ENCODE results near the gene MED13L.
A peak's percentile ranks its signal among the peaks of the same experiment; 100 is the strongest.
"Not testable (repeated sequence)": the region's sequence is repeated elsewhere in the genome, so short reads cannot be mapped to it uniquely, and the experiment has no call there.

MED13L gene

GRCh38 chr12:116043659-116044535, 233.6 kb downstream of the MED13L start:
- no peak for DNase-seq

GRCh38 chr12:116040402-116040801, 237.1 kb downstream of the MED13L start:
- no peak for DNase-seq

GRCh38 chr12:116039081-116039480, 238.4 kb downstream of the MED13L start:
- DNase-seq: no peak

DNA sequence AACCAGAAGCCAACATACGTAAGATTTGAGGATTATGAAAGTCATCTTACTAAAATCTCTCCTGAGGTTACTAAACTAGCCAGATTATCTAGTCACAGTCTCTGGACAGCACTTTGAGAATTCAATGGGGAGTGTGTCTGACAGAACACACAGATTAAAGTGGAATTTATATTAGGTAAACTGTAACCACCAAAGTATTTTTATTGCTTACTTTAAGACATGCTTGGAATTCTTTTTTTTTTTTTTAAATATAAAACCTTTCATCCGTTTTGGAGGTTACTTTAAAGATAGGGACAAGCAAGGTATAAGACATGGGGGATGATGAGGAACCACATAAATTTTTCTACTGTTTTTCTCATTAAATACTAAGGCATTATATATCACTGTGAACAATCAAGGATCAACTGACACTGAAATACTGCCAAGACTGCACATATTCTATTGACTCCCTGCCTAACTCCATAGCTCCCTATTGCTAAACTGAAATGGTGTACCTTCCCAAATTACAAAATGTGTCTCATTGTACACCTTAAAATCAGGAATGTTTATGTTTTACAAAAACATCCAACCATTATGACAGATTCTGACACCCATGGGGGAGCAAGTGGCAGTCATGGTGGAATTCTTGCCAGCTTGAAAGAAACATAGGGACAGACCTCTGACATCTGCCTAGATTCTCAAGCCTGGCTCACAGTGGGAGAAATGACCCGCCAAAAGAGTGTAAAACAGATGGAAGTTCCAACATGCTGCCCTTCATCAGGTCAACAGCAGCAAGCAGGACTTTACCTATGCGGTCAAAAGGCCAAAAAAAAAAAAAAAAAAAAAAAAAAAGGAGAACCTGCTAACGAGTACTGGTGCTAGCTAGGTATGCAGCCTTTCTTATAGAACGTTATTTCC, 239.3 kb downstream of the MED13L start:
- DNase-seq: peak; percentile 45

GRCh38 chr12:116033765-116034164, 243.7 kb downstream of the MED13L start:
- DNase-seq: no peak

- not testable (repeated sequence) for DNase-seq
Observed at GRCh38 chr12:116031624-116032023, 245.9 kb downstream of the MED13L start.

GRCh38 chr12:116028619-116029018, 248.9 kb downstream of the MED13L start:
- DNase-seq: no peak

GRCh38 chr12:116027551-116027821, 250.0 kb downstream of the MED13L start:
- DNase-seq: no peak

GRCh38 chr12:116026768-116027550, 250.5 kb downstream of the MED13L start:
- DNase-seq: no peak

DNA sequence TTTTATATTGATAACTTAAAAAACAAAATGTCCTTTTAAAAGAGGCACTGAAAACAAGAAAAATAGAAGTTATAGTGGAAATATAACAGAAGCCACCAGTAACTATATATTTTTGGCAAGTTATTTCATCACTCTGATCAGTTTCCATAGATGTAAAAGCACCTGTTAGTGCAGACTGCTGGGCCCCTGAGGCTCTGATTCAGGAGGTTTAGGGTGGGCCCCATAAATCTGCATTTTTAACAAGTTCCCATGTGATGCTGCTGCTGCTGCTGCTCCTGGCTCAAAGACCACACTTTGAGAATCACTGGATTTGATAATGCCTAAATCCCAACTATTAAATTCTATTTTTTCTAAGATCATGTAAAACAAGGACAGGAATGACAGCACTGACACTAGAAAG, 251.1 kb downstream of the MED13L start:
- DNase-seq: no peak

GRCh38 chr12:116024769-116025168, 252.7 kb downstream of the MED13L start:
- DNase-seq: no peak

DNA sequence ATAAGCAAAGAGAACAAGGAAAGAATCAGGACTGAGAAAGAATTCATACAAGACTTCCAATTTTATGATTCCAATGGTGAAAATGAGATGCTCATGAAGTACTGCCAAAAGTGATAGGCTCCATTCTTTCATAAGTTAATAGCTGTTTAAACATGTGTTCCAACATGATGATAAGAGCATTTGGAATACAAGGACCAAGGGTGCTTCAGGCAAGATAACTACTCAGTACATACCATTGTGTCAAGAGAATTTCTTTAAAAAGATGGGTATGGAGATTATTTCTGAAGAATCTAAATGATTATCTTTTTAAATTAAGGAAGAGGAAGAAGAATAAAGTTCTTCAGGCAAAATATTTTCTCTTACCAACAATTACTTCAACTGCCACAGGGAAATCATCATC, 258.1 kb downstream of the MED13L start:
- DNase-seq: no peak

DNA sequence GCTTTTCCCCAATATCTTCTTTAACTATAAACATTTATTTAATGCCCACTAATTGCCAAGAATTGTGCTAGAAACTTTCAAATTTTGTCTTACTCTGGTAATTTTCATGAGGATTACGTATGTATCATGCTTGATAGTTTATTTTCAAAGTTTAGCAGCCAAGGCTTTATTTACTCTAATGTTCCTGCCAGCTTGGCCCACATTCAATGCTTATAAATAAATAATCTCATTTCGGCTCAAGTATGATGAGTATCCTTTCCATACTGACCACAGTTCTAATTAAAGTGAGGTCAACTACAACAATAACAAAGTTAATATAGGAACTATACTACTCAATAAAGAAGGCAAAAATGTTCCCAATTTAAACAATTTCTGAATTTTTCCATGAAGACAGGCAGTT, 259.2 kb downstream of the MED13L start:
- DNase-seq: no peak

DNA sequence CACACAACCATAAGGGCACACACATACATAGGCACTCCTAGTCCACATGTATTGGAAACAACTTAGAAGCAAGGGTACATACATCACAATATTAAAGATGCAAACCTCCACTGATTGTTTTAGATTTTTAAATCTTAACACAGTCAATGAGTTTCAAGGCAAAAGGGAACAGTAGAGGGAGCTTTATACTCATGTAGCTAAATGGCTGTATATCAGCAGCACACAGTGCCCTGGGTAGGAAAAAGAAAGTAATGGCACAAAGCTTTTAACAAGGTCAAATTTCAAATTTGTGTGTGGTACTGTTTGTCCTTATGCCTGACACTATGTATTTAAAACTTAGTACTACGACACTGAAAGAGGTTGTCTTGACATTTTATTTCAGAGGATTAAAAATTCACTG, 262.0 kb downstream of the MED13L start:
- DNase-seq: no peak

GRCh38 chr12:116012757-116013156, 264.7 kb downstream of the MED13L start:
- no peak for DNase-seq

DNA sequence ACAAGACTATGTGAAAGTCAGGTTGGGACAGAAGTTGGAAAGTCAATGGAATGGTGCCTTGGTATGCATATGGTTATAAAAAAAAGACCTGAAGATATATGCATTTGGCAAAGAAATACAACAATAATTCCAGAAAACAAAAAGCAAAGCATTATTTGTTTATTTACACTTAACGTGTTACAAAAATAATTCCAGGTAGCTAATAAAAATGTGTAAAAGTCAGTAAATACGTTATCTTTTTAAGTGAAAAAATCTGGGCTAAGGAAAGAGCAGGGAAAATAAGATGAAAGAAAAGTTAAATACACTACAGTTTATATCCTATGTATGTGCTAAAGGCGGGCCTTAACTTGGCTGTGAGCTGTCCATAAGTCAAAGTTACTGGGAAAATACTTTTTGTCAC, 266.3 kb downstream of the MED13L start:
- no peak for DNase-seq

GRCh38 chr12:116010467-116010866, 267.0 kb downstream of the MED13L start:
- no peak for DNase-seq

DNA sequence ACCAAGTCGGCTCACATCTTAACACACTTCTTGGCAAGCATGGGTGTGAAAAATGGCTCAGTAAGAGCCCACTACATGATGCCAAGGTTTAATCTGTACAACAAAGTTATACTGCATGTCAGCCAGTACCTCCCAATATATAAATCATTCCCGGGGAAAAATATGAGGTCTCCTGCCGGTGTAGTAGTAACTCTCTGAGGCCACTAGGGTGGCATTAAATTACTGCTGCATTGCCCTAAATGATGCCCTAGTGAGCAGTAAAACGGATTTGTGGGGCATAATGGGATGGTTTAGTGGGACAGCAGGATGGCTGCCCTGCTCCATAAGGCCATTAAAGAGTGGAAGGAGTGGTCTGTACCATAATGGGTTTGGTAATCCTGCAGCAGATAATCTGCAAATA, 267.7 kb downstream of the MED13L start:
- DNase-seq: no peak

DNA sequence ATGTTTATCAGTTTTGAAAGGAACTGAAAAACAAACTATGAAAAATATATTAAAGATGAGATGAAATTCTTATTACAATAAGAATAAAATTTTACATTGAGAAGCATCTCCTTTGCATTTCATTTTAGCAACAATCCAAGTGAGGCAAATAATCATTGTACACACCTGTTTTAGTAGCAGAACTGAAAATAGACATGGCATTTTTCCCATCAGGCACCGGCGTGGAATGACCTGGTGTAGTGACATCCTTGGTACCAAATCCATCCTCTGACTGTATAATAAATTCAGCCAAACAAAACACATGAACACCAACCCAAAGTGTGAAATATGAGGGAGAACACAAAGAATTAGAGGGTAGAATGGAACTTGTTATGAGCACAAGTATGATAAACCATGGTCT, 271.4 kb downstream of the MED13L start:
- no peak for DNase-seq

GRCh38 chr12:116002890-116003536, 274.5 kb downstream of the MED13L start:
- DNase-seq: no peak

- no peak for DNase-seq
Observed at GRCh38 chr12:116000252-116000651, 277.2 kb downstream of the MED13L start.

DNA sequence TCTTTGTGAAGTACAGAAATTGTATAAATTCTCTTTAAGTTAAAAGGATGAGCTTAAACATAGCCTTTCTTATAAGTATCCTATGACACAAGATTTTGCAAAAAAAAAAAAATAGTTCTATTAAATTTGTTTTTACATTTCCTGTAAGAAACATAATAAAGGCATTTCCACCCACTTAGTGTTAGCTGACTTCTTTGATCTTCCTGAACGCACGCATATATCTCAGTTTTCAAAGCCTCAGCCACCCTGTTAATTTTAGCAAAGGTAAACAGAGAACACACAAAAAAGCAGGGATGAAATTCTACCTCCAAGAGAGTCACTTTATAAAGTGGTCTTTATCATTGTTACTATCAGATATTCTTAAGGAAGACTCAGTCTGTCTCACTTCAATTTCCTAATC, 277.9 kb downstream of the MED13L start:
- DNase-seq: no peak
